PFSK-1 (cell line): ENCODE results near the gene PAPPA.

Source experiments
- FOXP2 ChIP-seq: optimal IDR thresholded peaks from 2 replicates; pipeline ENCODE3; 2011; ENCODE audit warnings: borderline replicate concordance, control low read depth, inconsistent platforms; ENCODE audit not compliant: insufficient read depth; ENCODE audit errors: extremely low read length, extremely low read depth
- POLR2AphosphoS5 ChIP-seq: IDR thresholded peaks from 2 replicates; pipeline ENCODE4 v1.6.1; 2012; ENCODE audit warnings: low read depth, mild to moderate bottlenecking, control low read depth, low read length, moderate library complexity
- SIN3A ChIP-seq: IDR thresholded peaks from 2 replicates; pipeline ENCODE4 v1.6.1; 2012; ENCODE audit warnings: mild to moderate bottlenecking, low read length, moderate library complexity, borderline replicate concordance; ENCODE audit not compliant: insufficient read depth
- TAF1 ChIP-seq: IDR thresholded peaks from 2 replicates; pipeline ENCODE4 v1.6.1; 2012; ENCODE audit warnings: low read length, control low read depth, borderline replicate concordance; ENCODE audit not compliant: insufficient read depth
- TF ChIP-seq, protein P1 (sequence below), 2 experiments: IDR thresholded peaks; 2 replicates each; pipeline versions ENCODE4 v1.6.1 to v1.8.0; 2011 to 2012; ENCODE audit warnings: low read depth in 2 of 2, low read length in 2 of 2, control low read depth in 1 of 2, inconsistent platforms in 1 of 2, mild to moderate bottlenecking in 1 of 2, moderate library complexity in 1 of 2; ENCODE audit not compliant: insufficient read depth in 1 of 2

Gene PAPPA

DNA sequence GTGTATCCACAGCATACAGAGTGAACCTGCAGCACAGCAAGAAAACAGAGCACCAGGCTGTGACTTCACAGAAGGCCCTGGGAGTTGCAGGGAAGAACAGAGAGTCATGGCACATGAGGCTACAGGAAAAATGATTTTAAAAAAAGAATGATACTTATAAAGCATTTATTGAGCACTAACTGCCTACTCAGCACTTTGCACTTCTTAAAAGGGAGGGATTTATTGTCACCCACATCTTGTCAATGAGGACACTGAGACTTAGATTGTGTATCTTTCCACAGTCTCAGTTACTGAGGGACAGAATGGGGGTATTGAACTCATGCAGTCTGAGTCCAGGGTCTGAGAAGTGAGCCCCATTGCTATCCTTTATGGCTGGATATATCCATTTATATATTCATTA is 288.9 kb downstream of the PAPPA start:
- TF ChIP-seq TAF1 = no peak
- TF ChIP-seq POLR2AphosphoS5 = no peak
- TF ChIP-seq FOXP2 = no peak
- TF ChIP-seq, protein P1, sequence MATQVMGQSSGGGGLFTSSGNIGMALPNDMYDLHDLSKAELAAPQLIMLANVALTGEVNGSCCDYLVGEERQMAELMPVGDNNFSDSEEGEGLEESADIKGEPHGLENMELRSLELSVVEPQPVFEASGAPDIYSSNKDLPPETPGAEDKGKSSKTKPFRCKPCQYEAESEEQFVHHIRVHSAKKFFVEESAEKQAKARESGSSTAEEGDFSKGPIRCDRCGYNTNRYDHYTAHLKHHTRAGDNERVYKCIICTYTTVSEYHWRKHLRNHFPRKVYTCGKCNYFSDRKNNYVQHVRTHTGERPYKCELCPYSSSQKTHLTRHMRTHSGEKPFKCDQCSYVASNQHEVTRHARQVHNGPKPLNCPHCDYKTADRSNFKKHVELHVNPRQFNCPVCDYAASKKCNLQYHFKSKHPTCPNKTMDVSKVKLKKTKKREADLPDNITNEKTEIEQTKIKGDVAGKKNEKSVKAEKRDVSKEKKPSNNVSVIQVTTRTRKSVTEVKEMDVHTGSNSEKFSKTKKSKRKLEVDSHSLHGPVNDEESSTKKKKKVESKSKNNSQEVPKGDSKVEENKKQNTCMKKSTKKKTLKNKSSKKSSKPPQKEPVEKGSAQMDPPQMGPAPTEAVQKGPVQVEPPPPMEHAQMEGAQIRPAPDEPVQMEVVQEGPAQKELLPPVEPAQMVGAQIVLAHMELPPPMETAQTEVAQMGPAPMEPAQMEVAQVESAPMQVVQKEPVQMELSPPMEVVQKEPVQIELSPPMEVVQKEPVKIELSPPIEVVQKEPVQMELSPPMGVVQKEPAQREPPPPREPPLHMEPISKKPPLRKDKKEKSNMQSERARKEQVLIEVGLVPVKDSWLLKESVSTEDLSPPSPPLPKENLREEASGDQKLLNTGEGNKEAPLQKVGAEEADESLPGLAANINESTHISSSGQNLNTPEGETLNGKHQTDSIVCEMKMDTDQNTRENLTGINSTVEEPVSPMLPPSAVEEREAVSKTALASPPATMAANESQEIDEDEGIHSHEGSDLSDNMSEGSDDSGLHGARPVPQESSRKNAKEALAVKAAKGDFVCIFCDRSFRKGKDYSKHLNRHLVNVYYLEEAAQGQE (IDR thresholded peaks at IDR 0.05; ENCODE audit: insufficient read depth in 1 of 2, low read depth in 2 of 2, low read length in 2 of 2) = no peak
- no peak for TF ChIP-seq SIN3A

DNA sequence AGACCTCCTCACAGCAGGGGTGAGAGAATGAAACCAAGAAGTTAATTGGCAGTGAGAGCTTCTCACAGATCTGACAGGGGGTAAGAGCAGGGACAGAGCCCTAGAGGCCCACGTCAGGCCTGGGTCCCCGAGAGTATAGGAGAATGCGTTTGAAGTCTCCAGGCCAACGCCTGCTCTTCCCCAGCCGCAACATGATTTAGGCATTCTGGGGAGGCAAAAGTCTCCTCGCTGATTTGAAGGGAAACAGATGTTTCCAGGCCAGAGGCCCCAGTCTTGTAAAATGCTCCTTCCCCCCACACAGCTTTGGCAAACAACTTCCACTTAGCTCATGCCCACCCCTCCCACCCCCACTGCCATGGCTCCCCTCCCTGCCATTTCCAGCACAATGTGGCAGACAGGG is 294.3 kb downstream of the PAPPA start:
- TF ChIP-seq POLR2AphosphoS5 (no peak), FOXP2 (no peak), SIN3A (no peak), TAF1 (no peak)
- TF ChIP-seq, protein P1 (IDR thresholded peaks at IDR 0.05; ENCODE audit: insufficient read depth in 1 of 2, low read depth in 2 of 2, low read length in 2 of 2) = no peak

DNA sequence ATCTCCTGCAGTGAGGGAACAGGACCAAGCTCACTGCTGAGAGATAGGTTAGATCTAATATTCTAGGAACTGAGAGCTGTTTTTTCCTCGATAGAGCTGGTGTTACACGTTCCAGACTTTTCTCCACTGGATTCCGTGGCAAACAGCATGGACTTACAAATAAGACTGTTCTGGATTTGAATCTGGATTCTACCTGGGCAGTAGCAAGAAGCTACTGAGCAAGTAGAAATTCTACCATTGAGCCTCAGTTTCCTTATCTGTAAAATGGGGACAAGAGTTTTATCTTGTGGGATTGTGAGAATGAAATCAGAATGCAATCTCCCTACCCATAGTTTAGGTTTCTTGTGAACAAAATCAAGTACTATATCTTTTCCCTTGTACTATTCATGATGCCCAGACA is 294.8 kb downstream of the PAPPA start:
- TF ChIP-seq POLR2AphosphoS5 (no peak), FOXP2 (no peak), SIN3A (no peak), TAF1 (no peak)
- TF ChIP-seq, protein P1 (IDR thresholded peaks at IDR 0.05; ENCODE audit: insufficient read depth in 1 of 2, low read depth in 2 of 2, low read length in 2 of 2) = no peak

DNA sequence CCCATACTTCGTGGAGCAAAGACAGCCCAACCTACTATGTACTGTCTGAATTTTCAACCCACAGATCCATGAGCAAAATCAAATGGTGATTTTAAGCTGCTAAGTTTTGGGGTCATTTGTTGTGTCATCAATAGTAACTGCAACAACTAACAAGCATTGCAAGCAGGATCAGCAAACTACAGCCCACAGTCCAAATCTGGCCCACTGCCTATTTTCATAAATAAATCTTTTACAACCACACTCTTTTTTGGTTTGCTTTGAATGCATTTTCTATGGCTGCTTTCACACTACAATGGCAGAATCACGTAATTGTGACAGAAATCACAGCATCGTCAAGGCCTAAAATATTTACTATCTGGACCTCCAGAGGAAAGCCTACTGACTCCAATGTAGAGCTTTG is 296.4 kb downstream of the PAPPA start:
- no peak for TF ChIP-seq FOXP2
- TF ChIP-seq, protein P1 (IDR thresholded peaks at IDR 0.05; ENCODE audit: insufficient read depth in 1 of 2, low read depth in 2 of 2, low read length in 2 of 2) = no peak
- no peak for TF ChIP-seq TAF1
- no peak for TF ChIP-seq SIN3A
- TF ChIP-seq POLR2AphosphoS5 = no peak

DNA sequence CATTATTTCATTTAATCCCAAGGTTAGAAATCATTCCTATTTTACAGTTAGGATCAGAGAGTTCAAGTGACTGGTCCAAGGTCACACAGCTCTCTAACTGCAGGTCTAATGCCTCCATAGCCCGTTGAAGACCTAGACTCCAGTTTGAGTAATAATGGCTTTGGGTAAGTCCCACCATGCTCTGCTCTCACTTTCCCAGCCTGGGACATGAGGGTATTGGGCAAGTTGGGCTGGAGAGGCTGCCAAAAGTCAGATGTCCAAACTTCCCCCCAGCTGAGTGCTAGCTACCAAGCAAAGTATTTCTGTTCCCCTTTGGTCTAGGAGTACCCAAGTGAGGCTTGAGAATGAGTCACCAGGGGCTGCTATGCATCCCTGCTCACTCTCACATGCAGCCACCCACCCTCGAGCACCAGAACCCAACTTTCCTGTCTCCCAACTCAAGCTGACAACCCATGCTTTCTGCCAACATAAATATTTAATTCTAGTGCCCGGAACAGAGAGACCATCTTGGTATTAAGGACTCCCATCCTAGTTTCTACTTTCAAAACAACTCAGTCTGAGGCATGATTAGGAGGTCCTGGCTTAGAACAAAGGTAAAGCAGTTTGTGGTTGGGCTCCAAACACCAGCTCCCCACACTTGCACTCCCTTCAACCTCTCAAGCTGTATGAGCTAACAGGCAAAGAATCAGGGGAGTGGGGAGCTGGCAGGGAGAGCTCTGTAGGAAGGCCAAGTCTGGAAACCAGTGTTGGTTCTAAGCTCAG is 297.0 kb downstream of the PAPPA start:
- TF ChIP-seq, protein P1 (IDR thresholded peaks at IDR 0.05; ENCODE audit: insufficient read depth in 1 of 2, low read depth in 2 of 2, low read length in 2 of 2) = no peak
- TF ChIP-seq SIN3A = no peak
- TF ChIP-seq POLR2AphosphoS5 = no peak
- no peak for TF ChIP-seq TAF1
- no peak for TF ChIP-seq FOXP2
